ENCODE data around the gene IGSF21. TPM values are rescaled to one million over a fixed set of nuclear protein-coding genes. Genes with fewer than 3 reads are reported as not detected.

The IGSF21 gene
- total RNA-seq, 1 donor from 2014 or later, result not detected

DNA sequence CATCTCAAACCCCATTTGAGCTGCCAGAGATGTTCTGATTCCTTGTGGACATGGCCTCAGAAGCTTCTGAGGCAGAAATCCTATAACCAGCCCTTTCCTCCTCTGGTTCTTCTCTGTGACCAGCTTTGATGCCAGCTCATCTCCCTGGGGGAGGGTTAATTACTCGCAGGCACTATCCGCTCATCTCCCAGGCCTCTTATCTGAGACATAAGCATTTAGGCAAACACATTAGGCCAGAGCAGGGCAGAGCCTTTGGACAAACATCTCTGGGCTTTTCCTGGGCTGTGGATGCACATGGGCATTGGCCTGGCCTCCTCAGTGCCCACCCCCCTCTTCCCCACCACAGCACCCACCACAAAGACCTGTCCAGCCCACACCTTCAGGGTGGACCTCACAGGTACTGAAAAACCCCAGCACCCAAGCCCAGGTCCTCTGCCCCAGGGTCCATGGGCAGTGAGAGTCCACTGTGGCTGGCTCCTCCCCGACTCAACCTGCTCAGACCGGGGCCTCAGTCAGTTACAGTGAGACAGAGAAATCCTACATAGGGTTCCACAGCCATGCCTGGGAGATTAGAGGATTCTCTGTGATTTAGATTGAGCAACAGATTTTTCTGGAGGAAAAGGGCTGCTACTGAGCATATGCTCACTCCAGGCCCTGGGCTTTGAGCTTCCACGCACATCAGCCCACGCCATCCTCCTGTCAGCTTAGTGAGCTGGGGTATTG is 26.9 kb downstream of the IGSF21 start:
- H3K9me3 Mint-ChIP-seq, result no peaks in the 10 kb centered on the region
- H3K4me3 Mint-ChIP-seq, result no peak overlapping the region
- DNase-seq (ENCODE audit: low spot score in 2 of 2, unreplicated experiment in 2 of 2), result no peak
- peaks cover 29% of the 10 kb centered on the region for H3K27me3 Mint-ChIP-seq (ENCODE audit: low read depth)
- H3K4me1 Mint-ChIP-seq, result peaks cover 5% of the 10 kb centered on the region
- H3K36me3 Mint-ChIP-seq, result no peaks in the 10 kb centered on the region
- H3K27ac Mint-ChIP-seq, result no peak overlapping the region
- no peak for TF ChIP-seq CTCF (IDR thresholded peaks at IDR 0.05; ENCODE audit: unreplicated experiment)

DNA sequence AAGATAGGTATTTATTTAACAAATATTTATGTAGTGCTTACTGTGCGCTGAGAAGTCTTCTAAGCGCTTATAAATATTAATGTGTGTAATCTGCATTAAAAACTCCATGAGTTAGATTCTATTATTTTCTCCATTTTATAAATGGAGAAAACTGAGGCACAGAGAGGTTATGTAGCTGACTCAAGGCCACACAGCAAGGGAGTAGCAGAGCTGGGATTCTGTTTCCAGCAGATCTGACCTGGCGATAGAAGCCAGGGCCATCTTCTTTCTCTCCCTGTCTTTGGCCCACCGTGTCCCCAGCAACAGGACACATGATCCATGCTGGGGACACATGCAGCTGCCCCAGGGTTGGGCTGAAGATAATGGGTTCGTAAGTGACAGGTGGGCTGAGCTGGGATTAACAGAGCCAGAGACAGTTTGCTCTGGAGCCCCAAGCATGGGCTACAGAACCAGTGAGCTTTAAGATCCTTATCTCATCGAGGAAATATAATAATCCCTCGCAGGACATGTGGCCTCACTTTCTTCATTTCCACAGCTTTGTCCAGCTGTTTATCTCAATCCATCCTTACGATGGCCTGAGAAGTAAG is 30.3 kb downstream of the IGSF21 start:
- DNase-seq (ENCODE audit: low spot score in 2 of 2, unreplicated experiment in 2 of 2), result no peak
- Mint-ChIP-seq H3K4me3 (no peak overlapping the region), H3K36me3 (no peaks in the 10 kb centered on the region), H3K4me1 (peaks cover 5% of the 10 kb centered on the region), H3K27ac (no peak overlapping the region), H3K9me3 (no peaks in the 10 kb centered on the region), H3K27me3 (ENCODE audit: low read depth) (peaks cover 28% of the 10 kb centered on the region)
- TF ChIP-seq CTCF (IDR thresholded peaks at IDR 0.05; ENCODE audit: unreplicated experiment), result no peak

DNA sequence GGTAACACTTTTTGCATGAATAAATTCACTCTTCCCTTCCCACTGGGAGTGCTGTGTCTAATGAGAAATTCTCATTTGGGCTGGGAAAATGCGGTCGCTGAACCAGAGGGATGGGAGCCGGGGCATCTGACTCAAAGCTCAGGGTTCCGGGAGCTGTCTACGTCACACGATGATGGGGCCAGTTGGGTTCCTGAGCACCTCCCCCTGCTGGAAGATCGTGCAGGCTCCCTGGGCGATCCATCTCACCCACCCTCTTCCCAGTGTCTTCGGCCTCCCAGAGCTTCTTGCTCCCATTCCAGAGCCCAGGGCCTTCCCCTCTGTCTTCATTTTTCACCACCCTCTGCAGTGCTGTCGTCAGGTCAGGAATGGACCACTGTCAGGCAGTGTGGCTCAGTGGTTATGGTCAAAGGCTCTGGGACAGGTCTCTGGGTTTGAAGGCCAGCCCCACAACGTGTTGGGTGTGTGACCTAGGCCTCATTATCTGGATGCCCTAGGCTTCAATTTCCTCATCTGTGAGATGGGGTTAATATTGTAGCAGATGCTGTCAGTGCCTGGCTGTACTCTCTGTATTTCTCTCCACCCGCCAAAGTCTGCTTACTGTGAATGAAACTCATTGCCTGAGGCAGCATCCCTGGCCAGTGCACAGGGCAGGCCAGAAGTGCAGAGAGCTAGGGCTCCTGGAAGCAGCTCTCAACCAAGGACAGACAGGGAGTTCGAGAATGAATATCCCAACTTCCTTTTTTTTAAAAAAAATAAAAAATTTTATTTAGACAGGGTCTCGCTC is 31.8 kb downstream of the IGSF21 start:
- no peak overlapping the region for H3K4me3 Mint-ChIP-seq
- no peaks in the 10 kb centered on the region for H3K9me3 Mint-ChIP-seq
- peaks cover 25% of the 10 kb centered on the region for H3K27me3 Mint-ChIP-seq (ENCODE audit: low read depth)

GRCh38 chr1:18140411-18140810 is 32.8 kb downstream of the IGSF21 start:
- Mint-ChIP-seq H3K36me3 (no peaks in the 10 kb centered on the region), H3K9me3 (no peaks in the 10 kb centered on the region), H3K4me1 (peaks cover 2% of the 10 kb centered on the region), H3K4me3 (no peak overlapping the region), H3K27ac (no peak overlapping the region), H3K27me3 (ENCODE audit: low read depth) (peaks cover 27% of the 10 kb centered on the region)
- TF ChIP-seq CTCF (IDR thresholded peaks at IDR 0.05; ENCODE audit: unreplicated experiment), result no peak
- no peak for DNase-seq (ENCODE audit: low spot score in 2 of 2, unreplicated experiment in 2 of 2)

More for the DNA sequence above, 31.8 kb downstream of the IGSF21 start:
- peaks cover 2% of the 10 kb centered on the region for H3K4me1 Mint-ChIP-seq
- DNase-seq (ENCODE audit: low spot score in 2 of 2, unreplicated experiment in 2 of 2), result no peak
- no peak overlapping the region for H3K27ac Mint-ChIP-seq
- no peaks in the 10 kb centered on the region for H3K36me3 Mint-ChIP-seq
- TF ChIP-seq CTCF (IDR thresholded peaks at IDR 0.05; ENCODE audit: unreplicated experiment), result no peak

DNA sequence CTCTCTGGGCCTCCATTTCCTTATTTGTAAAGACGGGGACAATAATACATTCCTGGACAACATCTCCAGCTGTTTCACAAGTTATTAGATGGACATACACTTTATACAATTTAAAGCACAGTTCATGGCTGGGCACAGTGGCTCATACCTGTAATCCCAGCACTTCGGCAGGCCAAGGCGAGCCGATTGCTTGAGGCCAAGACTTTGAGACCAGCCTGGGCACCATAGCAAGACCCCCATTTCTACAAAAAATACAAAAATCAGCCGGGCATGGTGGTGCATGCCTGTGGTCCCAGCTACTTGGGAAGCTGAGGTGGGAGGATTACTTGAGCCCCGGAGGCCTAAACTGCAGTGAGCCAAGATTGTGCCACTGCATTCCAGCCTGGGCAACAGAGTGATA is 34.1 kb downstream of the IGSF21 start:
- no peaks in the 10 kb centered on the region for H3K36me3 Mint-ChIP-seq
- H3K9me3 Mint-ChIP-seq, result no peaks in the 10 kb centered on the region
- no peak for TF ChIP-seq CTCF (IDR thresholded peaks at IDR 0.05; ENCODE audit: unreplicated experiment)
- H3K4me1 Mint-ChIP-seq, result peaks cover 2% of the 10 kb centered on the region
- no peak overlapping the region for H3K27ac Mint-ChIP-seq
- H3K4me3 Mint-ChIP-seq, result no peak overlapping the region
- no peak for DNase-seq (ENCODE audit: low spot score in 2 of 2, unreplicated experiment in 2 of 2)
- H3K27me3 Mint-ChIP-seq (ENCODE audit: low read depth), result peaks cover 27% of the 10 kb centered on the region
